ENCODE measurements around the gene RAB22A.

- TF ChIP-seq POLR2AphosphoS5 (IDR thresholded peaks at IDR 0.05; ENCODE audit: low read depth, low read length) (no peak), TAF1 (IDR thresholded peaks at IDR 0.05; ENCODE audit: low read depth, low read length) (no peak), POLR2A (IDR thresholded peaks at IDR 0.05; ENCODE audit: low read depth, low read length) (no peak), SPI1 (IDR thresholded peaks at IDR 0.05; ENCODE audit: low read depth, low read length) (no peak)
These were observed 32.4 kb upstream of the RAB22A start for GRCh38 chr20:58277107-58277506.

All from GM12891 (cell line).